IPS-18a (cell line): ENCODE measurements around the gene CMTM4.

ENCODE experiments used
- H3K27ac ChIP-seq: one replicate; pipeline ENCODE4 v1.5.1; 2013; ENCODE audit warnings: low read length
- H3K27me3 ChIP-seq: one replicate; pipeline ENCODE4 v1.6.1; 2013; ENCODE audit warnings: mild to moderate bottlenecking, low read length; ENCODE audit not compliant: control insufficient read depth, insufficient read depth
- H3K36me3 ChIP-seq: one replicate; pipeline ENCODE4 v1.6.1; 2013; ENCODE audit warnings: low read depth, low read length; ENCODE audit not compliant: control insufficient read depth
- H3K4me1 ChIP-seq: one replicate; pipeline ENCODE4 v1.6.1; 2013; ENCODE audit warnings: low read depth, low read length; ENCODE audit not compliant: control insufficient read depth
- H3K4me3 ChIP-seq: one replicate; pipeline ENCODE4 v1.5.1; 2013; ENCODE audit warnings: low read length
- H3K9ac ChIP-seq: one replicate; pipeline ENCODE4 v1.6.1; 2013; ENCODE audit warnings: mild to moderate bottlenecking, low read length, moderate library complexity
- H3K9me3 ChIP-seq: one replicate; pipeline ENCODE4 v1.6.1; 2013; ENCODE audit warnings: low read depth, low read length; ENCODE audit not compliant: control insufficient read depth

Gene CMTM4

DNA sequence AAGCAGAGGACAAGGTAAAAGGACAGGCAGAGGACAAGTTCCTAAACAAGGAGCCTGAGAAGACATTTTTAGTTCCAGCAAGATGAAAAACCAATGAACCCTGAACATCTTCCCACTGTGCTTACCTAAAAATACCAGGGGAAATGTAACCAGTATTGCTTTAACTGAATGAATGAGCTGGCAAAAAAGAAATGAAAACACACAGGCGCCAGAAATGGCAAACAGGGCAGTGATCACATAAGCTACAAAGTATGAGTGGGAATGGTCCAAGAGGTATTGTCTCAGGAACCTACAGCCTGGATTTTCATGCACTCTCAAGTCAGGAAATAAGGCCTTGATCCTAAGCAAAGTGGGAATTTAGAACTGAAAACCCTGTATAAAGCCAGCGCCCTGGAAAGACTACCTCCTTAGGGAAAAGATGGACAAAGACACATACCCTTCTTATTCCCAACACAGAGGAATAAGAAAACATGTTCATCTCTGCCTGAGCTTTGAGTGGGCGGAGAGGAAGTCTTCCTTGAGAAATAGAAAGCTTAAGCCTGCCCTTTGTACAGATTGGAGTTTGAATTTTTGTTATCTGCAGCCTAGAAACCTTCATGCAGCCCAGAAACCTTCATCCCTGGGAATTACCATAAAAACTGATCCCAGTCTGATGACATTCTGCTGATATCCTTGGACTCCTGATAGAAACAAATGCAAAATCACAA, 115.1 kb downstream of the CMTM4 start:
- peaks cover 14% of the 10 kb centered on the region for H3K4me1 ChIP-seq
- peaks cover 5% of the 10 kb centered on the region for H3K27me3 ChIP-seq
- no peak overlapping the region for H3K9ac ChIP-seq
- no peak overlapping the region for H3K4me3 ChIP-seq
- H3K27ac ChIP-seq: no peak overlapping the region
- no peaks in the 10 kb centered on the region for H3K9me3 ChIP-seq
- H3K36me3 ChIP-seq: no peaks in the 10 kb centered on the region

DNA sequence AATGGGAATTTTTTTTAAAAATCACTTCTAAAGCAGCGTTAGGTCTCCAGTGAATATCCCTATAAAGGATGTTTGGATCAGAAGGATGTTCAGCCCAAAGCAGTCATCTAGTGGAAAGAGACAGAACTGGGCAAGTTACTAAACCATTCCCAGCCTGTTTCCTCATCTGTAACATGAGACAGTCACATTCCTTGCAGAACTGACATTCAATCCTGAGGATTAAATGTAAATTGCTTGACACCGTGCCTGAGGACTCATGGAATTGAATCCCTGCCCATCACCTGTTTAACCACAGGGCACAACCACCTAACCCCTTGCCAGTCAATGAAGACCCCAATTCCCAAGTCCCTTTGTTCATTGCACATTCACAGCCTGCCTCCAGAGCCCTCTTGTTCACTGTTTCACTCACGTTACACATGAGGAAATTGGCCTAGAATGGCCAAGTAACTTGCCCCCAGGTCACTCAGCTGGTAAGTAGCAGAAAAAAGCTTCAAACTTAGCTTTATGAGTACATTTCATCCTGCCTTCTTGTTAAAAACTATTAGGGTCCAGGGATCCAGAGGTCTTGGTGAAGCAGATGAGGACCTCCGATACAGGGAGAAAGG, 115.8 kb downstream of the CMTM4 start:
- Histone ChIP-seq H3K4me1 (peaks cover 14% of the 10 kb centered on the region), H3K36me3 (no peaks in the 10 kb centered on the region), H3K4me3 (no peak overlapping the region), H3K27ac (no peak overlapping the region), H3K9ac (no peak overlapping the region), H3K9me3 (no peaks in the 10 kb centered on the region), H3K27me3 (peaks cover 5% of the 10 kb centered on the region)

- Histone ChIP-seq H3K27ac (no peak within 1 kb of the TSS), H3K9ac (no peak within 1 kb of the TSS), H3K4me1 (peaks cover 14% of the 10 kb centered on the region)
These were observed 117.7 kb downstream of the CMTM4 start, which contains the start of gene CMTM2 for GRCh38 chr16:66578651-66579531. CMTM2 (plus strand) TSS chr16:66579463; CDS start chr16:66579608, 145 bp downstream.

DNA sequence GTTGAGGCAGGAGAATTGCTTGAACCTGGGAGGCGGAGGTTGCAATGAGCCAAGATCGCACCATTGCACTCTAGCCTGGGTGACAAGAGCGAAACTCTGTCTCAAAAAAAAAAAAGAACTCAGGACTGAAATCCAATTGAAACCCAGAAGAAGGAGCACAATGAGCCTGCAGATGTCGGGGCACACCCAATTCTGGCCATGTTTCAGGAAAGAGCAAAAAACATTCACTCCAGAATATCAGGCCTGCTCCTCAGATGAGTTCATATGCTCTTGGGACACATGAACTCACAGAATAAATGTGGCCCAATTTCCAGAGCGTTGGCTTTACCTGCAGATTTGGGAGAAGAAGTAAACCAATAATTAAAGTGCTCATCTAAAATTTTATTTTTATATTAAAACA, 120.2 kb downstream of the CMTM4 start:
- Histone ChIP-seq H3K4me1 (peaks cover 12% of the 10 kb centered on the region), H3K27me3 (peaks cover 5% of the 10 kb centered on the region)

More at GRCh38 chr16:66578651-66579531, 117.7 kb downstream of the CMTM4 start, which contains the start of gene CMTM2:
- Histone ChIP-seq H3K27me3 (peaks cover 5% of the 10 kb centered on the region), H3K9me3 (no peaks in the 10 kb centered on the region), H3K4me3 (no peak within 1 kb of the TSS), H3K36me3 (no peaks in the 10 kb centered on the region)

DNA sequence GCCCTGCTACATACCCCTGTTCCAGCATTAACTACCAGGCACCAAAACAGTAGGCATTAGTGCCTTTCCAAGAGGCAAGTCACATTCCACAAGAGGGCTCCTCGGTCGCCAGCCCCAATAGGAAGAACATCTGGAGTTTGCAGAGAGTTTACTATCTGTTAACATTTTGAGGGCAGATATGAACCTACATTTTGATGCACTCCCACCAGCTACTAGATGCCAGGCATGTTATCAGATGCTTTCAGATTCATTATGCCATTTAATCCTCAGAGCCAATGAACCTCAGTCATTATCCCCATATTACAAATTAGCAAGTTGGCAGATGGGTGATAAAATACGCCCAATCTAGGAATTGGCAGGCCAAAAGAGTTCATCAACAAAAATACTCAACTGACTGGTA, 121.5 kb downstream of the CMTM4 start:
- no peak overlapping the region for H3K4me3 ChIP-seq
- H3K36me3 ChIP-seq: no peaks in the 10 kb centered on the region
- H3K27ac ChIP-seq: no peak overlapping the region
- H3K9ac ChIP-seq: no peak overlapping the region
- no peaks in the 10 kb centered on the region for H3K9me3 ChIP-seq
- no peaks in the 10 kb centered on the region for H3K4me1 ChIP-seq
- H3K27me3 ChIP-seq: peaks cover 5% of the 10 kb centered on the region

More for the DNA sequence above, 120.2 kb downstream of the CMTM4 start:
- Histone ChIP-seq H3K4me3 (no peak overlapping the region), H3K36me3 (no peaks in the 10 kb centered on the region), H3K9me3 (no peaks in the 10 kb centered on the region), H3K27ac (no peak overlapping the region), H3K9ac (no peak overlapping the region)

GRCh38 chr16:66574531-66574930, 122.0 kb downstream of the CMTM4 start:
- Histone ChIP-seq H3K4me3 (no peak overlapping the region), H3K4me1 (no peaks in the 10 kb centered on the region)

GRCh38 chr16:66574081-66574480, 122.5 kb downstream of the CMTM4 start:
- Histone ChIP-seq H3K4me1 (no peaks in the 10 kb centered on the region), H3K27me3 (peaks cover 5% of the 10 kb centered on the region), H3K9me3 (no peaks in the 10 kb centered on the region), H3K27ac (no peak overlapping the region), H3K9ac (no peak overlapping the region), H3K4me3 (no peak overlapping the region), H3K36me3 (no peaks in the 10 kb centered on the region)

More at GRCh38 chr16:66574531-66574930, 122.0 kb downstream of the CMTM4 start:
- Histone ChIP-seq H3K9me3 (no peaks in the 10 kb centered on the region), H3K27ac (no peak overlapping the region), H3K9ac (no peak overlapping the region), H3K27me3 (peaks cover 5% of the 10 kb centered on the region), H3K36me3 (no peaks in the 10 kb centered on the region)

DNA sequence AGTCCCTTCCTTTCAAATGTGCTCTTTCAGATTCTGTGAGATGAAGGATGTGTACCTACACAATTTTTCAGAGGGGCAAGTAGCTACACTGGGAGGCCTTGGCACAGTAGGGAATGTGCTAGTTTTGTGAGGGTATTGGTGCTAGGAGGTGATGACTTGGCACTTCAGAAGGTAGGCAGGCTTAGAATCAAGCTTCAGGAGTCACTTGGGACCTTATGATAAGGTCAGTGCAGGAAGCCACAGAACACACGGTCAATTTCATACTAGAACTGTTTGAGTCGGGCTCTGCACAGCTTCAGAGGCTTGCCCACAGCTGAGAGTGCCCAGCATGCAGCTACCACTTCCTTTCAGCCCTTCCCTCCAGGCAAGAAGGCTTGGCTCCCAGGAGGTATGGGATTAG, 124.2 kb downstream of the CMTM4 start:
- Histone ChIP-seq H3K9me3 (no peaks in the 10 kb centered on the region), H3K4me3 (no peak overlapping the region), H3K36me3 (no peaks in the 10 kb centered on the region), H3K4me1 (no peaks in the 10 kb centered on the region), H3K9ac (no peak overlapping the region), H3K27ac (no peak overlapping the region), H3K27me3 (no peaks in the 10 kb centered on the region)

DNA sequence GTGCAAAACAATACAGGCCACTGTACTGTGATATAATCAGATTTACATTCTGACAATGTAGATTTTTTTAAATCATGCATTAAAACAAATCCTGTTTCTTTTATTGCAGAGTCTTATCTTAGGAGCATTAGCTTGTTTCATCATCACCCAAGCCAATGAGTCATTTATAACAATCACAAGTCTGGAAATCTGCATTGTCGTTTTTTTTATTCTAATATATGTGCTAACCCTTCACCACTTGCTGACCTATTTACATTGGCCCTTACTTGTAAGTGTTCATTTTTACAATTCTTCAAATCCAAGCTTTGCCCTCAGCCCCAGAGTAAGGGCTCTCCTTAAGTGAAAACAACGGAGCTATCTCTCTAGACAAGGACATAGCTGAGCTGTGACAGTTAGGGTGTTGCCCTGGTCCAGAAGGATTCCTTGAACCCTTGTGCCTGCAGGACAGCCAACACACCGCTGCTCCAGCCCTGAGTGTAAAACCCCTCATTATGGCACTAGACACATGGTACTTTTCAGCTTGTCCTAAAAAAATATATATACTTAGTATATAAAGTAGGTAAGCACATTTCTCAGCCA, 126.6 kb downstream of the CMTM4 start:
- Histone ChIP-seq H3K27me3 (no peaks in the 10 kb centered on the region), H3K36me3 (no peaks in the 10 kb centered on the region), H3K4me1 (no peaks in the 10 kb centered on the region), H3K27ac (no peak overlapping the region), H3K9me3 (no peaks in the 10 kb centered on the region), H3K4me3 (no peak overlapping the region), H3K9ac (no peak overlapping the region)

- Histone ChIP-seq H3K27ac (no peak overlapping the region), H3K9ac (no peak overlapping the region), H3K4me1 (no peaks in the 10 kb centered on the region), H3K4me3 (no peak overlapping the region), H3K27me3 (no peaks in the 10 kb centered on the region), H3K36me3 (no peaks in the 10 kb centered on the region), H3K9me3 (no peaks in the 10 kb centered on the region)
These were observed 127.4 kb downstream of the CMTM4 start for GRCh38 chr16:66569131-66569530.

- Histone ChIP-seq H3K27me3 (no peaks in the 10 kb centered on the region), H3K36me3 (no peaks in the 10 kb centered on the region), H3K9me3 (no peaks in the 10 kb centered on the region), H3K4me1 (no peaks in the 10 kb centered on the region), H3K9ac (no peak overlapping the region), H3K27ac (no peak overlapping the region), H3K4me3 (no peak overlapping the region)
These were observed 128.2 kb downstream of the CMTM4 start for GRCh38 chr16:66568355-66568754.
